ENCODE measurements around the gene KRT77.
"Not testable (repeated sequence)": the region's sequence is repeated elsewhere in the genome, so short reads cannot be mapped to it uniquely, and the experiment has no call there.

Gene KRT77

DNA sequence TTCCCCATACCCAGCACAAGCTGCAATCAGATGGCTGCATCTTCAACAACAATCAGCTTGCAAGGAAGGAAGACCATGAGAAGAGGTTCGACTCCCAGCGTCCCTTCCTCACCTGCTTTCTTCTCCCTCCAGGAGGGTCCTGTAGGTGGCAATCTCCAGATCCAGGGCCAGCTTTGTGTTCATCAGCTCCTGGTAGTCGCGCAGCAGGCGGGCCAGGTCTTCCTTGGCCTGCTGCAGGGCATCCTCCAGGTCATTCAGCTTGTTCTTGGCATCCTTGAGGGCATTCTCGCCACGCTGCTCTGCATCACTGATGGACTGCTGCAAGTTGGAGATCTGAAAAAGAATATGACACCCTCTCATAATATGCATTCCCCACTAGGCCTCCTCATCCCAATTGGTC lies 27.2 kb downstream of the KRT77 start:
- DNase-seq (ENCODE audit: low read depth in 2 of 2), result no peak

- DNase-seq (ENCODE audit: low read depth in 2 of 2), result no peak
These were observed 28.0 kb downstream of the KRT77 start for GRCh38 chr12:52675301-52675701.

GRCh38 chr12:52674433-52674775 lies 28.9 kb downstream of the KRT77 start:
- DNase-seq (ENCODE audit: low read depth in 2 of 2), result no peak

- no peak for DNase-seq (ENCODE audit: low read depth in 2 of 2)
These were observed 29.5 kb downstream of the KRT77 start for GRCh38 chr12:52673713-52674432.

DNA sequence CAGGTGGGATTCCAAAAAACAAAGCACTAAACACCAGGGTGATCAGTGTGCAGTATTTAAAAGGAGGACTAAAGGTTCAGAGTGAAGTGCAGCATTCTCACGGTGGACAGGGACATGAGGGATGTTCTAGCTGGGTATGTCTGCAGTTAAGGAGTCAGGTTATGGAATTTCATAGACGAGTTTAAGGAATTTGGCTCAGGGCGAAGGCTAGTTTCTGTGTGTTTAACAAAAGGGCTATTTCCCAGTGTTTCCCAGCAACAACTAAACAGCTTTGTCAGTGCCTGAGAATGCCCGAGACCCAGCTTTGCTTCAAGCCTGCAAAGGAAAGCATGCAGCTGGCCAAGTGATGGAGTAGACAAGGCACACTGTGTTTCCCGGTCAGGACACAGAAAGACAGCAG lies 30.1 kb downstream of the KRT77 start:
- DNase-seq (ENCODE audit: low read depth in 2 of 2), result no peak

- DNase-seq (ENCODE audit: low read depth in 2 of 2), result no peak
These were observed 30.9 kb downstream of the KRT77 start for GRCh38 chr12:52672321-52672933.

GRCh38 chr12:52670961-52671360 lies 32.4 kb downstream of the KRT77 start:
- DNase-seq (ENCODE audit: low read depth in 2 of 2), result no peak

DNA sequence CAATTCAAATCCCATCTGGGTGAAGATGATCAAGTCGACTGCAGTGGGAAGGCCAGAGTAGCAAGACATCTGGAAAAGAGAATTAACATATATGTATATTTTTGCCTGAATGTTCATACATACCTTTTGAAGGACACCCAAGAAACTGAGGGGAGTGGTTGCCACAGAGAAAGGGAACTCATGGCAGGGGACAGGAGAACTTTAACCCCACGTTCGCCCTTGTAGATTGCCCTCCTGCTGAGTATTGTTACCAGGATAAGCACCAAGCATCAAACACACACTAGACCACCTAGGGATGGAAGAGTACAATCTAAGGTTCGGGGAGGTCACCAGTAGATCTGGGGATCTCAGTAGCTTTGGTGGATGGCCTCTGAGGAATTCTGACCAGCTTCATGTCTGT lies 32.8 kb downstream of the KRT77 start:
- DNase-seq (ENCODE audit: low read depth in 2 of 2), result no peak

GRCh38 chr12:52669941-52670340 lies 33.4 kb downstream of the KRT77 start:
- not testable (repeated sequence) for DNase-seq (ENCODE audit: low read depth in 2 of 2)

DNA sequence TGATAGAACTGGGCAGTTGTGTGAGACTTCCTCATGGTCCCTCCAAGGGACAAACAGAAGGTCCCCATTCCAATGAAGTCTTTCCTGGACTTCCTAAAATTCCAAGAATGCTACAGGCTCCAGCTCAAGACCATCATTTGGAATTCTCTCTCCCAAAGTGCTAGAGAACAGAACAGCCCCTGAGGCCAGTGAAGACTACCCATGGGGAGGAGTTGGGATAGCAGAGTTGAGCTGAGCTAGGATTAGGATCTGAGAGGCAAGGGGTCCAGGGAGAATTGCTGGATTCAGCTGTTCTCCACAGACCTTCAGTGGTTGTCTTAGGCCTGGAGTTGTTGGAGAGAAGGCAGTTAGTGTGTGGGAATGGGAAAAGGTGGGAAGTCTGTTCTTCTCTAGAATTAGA lies 33.9 kb downstream of the KRT77 start:
- DNase-seq (ENCODE audit: low read depth in 2 of 2), result no peak

GRCh38 chr12:52667931-52668330 lies 35.4 kb downstream of the KRT77 start:
- no peak for DNase-seq (ENCODE audit: low read depth in 2 of 2)

GRCh38 chr12:52667509-52667908 lies 35.8 kb downstream of the KRT77 start:
- no peak for DNase-seq (ENCODE audit: low read depth in 2 of 2)

DNA sequence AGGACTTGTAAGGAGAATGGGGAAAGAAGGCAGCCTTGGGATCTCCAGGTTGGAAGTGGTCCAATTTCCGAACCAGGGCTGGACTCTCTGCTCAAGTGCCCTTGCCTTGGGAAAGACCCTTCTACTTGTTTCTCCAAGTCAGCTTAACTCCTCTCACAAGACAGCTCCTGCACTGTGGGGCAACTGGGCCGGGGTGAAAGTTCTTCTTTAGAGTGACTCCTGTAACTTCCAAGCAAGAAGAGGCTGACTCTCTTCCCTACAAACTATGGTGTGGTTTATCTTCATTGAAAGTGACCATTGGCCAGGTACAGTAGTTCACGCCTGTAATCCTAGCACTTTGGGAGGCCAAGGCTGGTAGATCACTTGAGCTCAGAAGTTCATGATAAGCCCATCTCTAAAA lies 36.9 kb downstream of the KRT77 start:
- DNase-seq (ENCODE audit: low read depth in 2 of 2), result no peak

- DNase-seq (ENCODE audit: low read depth in 2 of 2), result no peak
These were observed 39.9 kb downstream of the KRT77 start for GRCh38 chr12:52663420-52663819.

DNA sequence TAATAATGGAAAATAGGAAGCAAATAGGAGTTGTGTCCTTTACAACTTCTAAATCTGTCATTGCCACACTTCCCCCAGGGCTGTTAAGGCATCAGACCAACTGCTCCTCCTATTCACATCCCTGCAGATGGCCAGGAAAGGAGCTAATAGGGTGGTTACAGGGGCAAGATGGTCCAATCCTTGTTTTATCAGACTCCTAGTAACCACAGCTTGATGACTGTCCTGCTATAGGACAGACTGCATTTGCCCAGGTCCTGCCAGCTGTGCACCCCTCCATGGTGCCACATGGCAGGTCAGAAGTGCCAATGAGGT lies 40.5 kb downstream of the KRT77 start:
- no peak for DNase-seq (ENCODE audit: low read depth in 2 of 2)

- no peak for DNase-seq (ENCODE audit: low read depth in 2 of 2)
These were observed 41.0 kb downstream of the KRT77 start for GRCh38 chr12:52662093-52662917.

DNA sequence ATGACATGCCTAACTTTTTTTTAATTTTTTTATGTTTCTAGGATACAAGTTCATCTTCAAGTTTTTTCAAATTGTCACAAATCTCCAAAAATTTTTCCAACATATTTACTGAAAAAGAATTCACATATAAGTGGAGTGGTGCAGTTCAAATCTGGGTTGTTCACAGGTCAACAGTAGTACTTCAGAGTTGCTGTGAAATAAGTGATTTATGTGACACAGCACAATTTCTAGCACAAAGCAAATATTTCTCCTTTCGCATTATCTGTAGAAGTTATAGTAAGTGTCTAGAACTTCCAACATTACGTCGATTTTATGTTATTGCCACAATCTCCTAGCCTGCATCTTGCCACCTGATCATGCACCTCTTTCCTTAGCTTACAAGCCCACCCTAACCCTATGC lies 41.7 kb downstream of the KRT77 start:
- DNase-seq (ENCODE audit: low read depth in 2 of 2), result no peak

DNA sequence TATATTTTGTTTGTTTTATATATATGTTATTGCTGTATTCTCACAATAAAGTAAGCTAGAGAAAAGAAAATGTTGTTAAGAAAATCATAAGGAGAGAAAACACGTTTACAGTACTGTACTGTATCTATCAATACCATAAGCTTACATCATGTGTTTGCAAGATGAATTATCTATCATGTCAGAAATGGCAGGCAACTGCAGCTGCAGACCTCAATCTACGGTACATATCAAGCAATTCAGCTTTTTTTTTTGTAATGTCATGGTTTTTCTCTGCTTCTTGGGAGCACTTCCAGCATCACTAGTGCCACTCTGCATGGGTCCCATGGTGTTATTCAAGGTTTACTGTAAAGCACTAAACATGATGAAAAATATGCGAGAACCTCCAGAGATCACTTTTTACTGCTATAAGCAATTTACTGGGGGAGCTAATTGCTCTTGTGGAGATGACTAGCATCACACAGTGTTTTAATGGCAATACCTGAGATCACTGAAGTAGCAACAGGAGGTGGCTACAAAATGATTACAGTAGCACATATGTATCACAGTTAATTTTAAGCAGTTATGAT lies 42.3 kb downstream of the KRT77 start:
- no peak for DNase-seq (ENCODE audit: low read depth in 2 of 2)

DNA sequence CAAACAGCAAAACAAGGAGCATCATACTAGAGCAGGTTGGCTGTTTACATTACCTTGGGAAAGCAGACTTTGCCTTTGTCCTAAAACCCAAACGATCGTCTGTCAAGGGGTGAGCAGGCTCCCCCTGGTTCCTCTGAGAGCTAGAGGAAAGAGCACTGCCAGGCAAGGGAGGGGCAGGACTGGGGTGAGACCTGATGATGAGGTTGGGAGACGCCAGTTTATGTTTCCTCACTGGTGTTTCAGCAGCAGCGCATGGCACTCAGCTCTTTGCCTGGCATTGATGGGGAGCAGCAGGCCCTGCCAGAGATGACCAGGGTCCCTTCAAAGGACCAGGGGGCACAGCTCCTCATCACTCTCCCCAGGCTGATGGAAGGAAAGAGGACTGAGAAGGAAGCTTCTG lies 43.4 kb downstream of the KRT77 start:
- DNase-seq (ENCODE audit: low read depth in 2 of 2), result no peak

DNA sequence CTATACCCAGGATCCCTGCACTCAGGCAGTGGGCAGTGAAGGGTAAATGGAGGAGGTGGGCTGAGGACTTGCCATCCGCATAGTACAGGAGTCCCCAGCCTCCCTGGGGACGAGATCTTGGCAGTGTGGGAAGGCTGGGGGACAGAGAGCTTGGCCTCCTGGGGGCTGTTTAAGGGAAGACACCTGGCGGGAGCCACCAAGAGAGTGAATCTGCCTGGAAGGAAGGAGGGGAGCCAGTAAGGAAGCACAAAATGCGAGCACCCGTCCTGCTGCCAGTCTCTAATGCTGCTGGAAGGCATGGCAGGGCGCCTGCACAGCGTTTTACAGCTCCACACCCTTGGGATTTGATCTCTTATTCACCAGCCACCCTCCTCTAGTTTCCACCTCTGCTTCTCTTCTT lies 43.9 kb downstream of the KRT77 start:
- no peak for DNase-seq (ENCODE audit: low read depth in 2 of 2)

DNA sequence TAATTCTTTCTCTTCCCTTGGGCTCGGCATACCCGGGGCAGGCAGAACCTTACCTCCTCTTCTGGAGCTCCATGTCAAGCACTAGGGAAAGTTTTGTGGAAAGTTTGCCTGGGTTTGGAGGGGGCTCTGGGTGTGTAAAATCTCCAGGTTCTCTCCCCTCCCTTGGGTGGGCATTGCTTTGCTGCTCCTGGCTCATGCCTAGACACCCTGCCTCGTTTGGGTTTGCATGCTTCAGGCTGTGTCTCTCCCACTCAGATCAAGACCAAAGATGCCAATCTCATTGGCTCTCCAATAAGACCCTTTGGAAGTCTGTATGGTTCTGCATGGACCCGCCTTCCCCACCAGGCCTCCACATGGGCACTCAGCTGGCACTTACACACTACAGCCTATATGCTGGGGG lies 45.1 kb downstream of the KRT77 start:
- no peak for DNase-seq (ENCODE audit: low read depth in 2 of 2)

GRCh38 chr12:52657250-52657902 lies 45.9 kb downstream of the KRT77 start:
- DNase-seq (ENCODE audit: low read depth in 2 of 2), result no peak
